IPS DF 4.7 (cell line): ENCODE data around the gene EHBP1.

ENCODE experiments used
- DNase-seq: peaks from one replicate; pipeline ENCODE4 v3.0.0-alpha.2; 2013; ENCODE audit warnings: low spot score; ENCODE audit errors: extremely low read depth

EHBP1 gene

DNA sequence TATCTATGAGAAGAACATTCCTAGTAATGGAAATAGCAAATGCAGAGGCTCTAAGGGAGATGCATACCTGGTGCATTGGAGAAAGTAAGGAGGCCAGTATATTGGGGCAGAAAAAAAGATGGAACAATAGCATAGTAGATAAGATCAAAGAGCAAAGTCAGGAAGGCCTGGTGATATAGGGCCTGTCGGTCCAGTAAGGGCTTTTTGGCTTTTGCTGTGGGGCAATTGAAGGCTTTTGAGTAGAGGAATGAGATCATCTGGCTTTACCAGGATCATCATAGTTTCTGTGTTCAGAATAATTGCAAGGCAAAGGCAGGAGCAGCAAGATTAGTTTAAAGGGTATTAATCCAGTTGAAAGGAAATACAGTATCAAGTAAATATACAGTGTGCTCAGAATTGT, 111.8 kb downstream of the EHBP1 start:
- no peak for DNase-seq

DNA sequence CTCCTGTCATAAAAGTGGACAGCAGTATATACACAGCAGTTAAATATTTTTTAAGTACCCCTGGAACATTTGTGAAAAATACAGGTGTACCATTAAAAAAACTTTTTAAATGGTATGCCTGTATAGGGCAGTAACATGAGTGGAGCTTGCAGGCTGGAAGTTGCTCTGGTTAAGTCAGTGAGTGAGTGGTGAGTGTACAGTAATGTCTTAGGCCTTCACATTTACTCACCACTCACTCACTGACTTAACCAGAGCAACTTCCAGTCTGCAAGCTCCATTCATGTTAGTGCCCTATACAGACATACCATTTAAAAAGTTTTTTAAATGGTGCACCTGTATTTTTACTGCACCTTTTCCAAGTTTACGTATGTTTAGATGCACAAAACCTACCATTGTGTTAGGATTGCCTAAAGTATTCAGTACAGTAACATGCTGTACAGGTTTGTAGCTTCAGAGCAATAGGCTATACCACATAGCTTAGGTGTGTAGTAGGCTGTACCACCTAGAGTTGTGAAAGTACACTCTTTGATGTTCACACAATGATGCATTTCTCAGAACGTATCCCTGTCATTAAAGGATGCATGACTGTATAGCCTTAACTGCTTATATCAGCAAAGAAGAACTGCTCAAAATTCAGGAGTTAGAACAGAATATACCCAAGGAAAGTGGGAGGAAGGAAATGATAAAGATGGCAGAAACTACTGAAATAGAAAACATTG, 112.6 kb downstream of the EHBP1 start:
- no peak for DNase-seq

DNA sequence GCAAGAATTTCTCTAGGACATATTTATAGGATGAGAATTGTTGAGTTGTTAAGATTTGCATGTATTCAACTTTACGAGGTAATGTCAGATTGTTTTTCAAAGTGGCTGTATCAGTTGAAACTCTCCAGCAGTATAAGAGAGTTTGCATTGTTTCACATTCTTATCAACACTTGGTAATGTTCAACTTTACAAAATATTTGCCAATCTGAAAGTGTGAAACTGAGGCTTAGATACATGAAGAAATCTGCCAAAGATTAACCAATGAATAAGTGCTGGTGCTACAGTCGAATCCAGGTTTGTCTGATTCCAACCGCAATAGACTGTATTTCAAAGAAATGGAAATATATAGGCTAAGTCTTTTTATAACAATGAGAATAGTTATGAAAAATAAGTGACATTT, 117.0 kb downstream of the EHBP1 start:
- no peak for DNase-seq

DNA sequence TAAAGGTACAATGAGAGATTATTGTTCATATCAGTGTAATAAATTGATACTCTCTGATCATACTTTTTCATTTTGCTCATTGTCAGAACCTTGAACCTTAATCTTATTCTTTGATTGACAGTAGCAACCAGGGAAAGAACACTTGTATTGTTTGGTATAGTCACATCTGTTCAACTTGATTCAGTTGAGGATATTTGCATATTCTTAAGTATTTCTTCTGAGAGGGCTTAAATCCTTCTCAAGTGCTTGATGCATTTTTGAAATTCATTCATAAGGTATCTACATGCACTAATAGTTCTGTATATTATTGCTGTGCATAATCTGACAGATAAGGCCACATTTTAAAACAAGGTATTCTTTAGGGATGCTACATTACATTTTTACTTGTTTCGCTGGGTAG, 118.9 kb downstream of the EHBP1 start:
- DNase-seq = no peak

DNA sequence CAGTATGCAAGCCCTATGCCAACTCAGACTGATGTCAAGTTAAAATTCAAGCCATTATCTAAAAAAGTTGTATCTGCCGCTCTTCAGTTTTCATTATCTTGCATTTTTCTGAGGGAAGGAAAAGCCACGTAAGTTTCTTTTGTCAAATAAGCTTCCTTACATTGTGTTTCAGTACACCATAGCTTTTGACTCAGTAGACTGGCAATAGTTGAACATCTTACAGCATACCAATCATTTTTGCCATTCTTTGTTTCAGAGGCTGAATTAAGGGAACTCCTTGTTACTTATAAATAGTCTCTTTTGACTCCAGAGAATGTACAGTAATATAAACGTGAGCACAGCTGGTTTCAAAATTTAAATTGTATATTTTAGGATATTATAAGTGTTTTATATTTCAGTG, 120.6 kb downstream of the EHBP1 start:
- no peak for DNase-seq

DNA sequence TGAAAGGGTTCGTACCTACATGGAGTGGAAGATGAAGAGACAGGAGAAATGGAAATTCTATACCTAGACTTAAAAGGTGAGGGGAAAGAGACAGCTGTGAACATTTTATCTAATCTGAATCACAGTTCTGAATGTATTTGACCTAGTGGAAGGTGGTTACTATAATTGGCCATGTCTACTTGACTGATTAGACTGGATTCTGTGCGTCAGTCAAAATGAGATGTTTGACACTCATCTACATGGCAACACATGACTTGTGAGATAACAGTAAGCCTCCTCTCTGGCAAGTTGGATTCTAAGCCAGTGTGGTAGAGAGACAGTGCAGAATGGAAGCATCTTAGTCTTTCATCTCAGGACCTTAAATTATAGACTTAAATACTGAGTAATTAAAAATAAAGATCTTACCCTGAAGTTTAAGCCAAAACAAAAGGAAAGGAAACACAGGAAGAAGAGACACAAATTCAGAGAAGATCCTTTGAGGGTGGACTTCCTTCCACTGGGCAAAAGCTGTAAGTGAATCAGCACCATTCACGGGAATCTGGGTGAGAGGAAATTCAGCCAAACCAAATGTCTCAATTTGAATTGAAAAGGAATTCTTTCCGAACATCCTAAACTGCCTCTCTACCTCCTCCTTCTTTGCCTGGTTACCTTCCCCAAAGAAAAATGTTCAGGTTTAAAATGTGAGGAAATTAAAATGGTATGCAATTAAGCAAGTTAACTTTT, 121.6 kb downstream of the EHBP1 start:
- no peak for DNase-seq

DNA sequence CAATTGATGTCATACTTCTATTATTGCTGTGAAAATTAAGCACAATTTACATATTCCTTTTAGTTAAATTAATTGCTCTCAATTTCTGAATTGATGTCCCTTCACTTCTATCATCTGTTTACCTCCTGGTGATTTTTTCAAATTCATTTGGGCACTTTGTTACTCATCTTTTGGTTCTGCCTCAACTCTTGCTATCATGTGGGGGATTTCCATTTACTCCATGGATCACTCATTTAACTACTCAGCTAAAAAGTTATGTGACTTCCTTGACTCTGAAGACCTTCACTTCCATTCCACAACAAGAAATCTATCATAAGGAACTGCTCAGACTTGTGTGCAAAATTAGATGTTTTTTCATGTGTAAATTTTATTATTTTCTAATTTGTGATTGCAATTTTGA, 126.2 kb downstream of the EHBP1 start:
- no peak for DNase-seq

DNA sequence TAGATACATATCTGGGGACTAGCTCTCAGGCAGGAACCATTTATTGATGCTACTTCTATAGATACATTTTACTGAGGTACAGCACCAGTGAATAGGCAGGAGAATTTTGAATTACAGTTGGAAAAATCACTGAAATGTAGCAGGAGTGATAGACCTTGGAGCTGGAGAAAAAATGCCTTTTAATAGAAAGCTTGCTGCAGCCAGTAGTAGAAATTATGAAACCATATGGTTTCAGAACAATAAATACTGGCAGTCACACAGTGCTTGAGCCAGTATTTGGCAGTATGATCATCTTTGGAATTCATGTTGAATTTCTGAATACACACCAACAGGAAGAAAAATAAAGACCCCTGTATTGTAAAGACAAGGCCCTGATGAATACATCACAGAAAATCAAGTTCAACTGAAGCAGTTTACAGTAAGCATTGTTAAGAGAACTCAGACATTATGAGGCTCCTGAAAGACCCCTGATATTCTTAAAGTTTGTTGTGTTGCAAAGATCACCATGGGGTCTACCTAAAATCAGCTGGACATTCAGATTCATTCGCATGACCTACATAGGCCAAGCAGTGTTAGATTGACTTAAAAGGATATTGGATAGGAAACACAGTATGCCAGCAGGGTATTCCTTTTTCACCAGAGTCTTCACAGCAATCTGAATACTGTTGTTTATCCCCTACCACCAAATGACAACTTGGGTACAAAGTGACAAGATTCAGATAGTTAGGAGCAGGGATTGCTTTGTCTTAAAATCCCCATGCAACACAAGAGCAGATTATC, 139.0 kb downstream of the EHBP1 start:
- DNase-seq = no peak

DNA sequence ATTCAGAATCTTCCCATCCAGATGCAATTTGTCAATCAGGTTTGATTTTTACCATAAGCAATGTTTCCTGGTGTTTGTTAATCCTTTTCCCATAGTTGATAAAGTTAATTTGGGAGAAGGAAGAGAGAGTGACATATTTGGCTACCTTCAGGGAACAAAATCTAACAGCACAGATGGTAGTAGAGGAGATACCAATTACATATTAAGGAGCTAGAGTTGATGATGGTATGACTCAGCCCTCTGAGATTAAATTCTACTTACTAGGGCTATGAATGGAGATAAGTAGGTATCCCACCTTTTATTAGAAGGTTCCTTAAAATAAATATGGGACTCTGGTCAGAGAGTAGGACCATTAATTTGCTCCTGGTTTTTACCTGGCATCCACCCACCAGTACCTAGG, 139.7 kb downstream of the EHBP1 start:
- no peak for DNase-seq

DNA sequence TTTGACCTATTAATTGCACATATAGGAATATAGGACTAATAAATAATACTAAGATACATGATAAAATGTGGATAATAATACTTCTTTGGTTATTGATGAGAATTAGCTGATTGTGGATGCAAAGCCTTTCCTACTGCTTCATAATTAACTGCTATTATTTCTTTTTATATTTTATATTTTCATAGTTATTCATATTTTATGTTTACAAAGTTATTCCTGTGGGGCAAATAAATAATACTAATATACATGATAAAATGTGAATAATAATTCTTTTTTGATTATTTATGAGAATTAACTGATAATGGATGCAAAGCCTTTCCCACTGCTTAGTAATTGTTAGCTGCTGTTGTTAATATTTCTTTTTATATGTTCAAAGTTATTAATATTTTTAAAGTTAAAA, 146.7 kb downstream of the EHBP1 start:
- no peak for DNase-seq

DNA sequence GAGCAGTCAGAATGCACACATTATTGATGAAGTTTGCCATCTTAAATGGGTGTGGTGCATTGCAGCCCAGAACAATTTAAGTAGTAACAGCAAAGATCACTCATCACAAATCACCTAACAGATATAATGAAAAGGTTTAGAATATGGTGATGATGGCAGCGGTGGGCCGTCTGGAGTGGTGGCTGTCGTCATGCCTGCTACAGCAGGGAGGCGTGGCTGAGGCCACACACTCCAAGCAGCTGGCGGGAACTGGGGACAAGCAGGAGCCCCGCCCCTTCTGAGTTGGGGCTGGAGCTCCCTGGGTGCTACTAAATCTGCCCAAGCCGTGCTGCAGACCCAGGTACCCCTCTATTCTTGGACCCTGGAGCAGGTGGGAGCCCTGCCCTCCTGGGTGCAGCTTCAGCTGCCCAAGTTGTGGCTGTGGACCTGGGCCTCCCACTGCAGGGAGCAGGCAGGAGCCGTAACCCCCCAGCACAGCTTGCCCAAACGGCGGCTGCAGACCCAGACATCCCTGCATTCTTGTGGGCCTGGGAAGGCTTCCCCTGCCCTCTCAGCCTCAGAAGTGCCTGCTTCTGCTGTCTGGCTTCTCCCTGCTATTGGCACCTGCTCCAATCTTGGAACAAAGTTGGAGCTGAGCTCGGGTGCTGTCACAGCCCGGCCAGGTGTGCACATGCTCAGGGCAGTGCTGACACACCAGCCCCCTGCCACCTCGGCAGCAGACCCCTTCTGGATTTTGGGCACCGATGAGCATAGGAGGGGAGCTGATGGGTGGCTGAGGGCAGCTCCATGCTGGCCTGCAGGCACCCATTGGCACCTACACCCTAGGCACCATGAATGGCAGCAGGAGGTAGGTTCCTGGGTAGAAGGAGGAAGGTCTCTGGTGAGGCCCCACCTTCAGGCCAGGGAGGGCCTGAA, 149.3 kb downstream of the EHBP1 start:
- DNase-seq = no peak

DNA sequence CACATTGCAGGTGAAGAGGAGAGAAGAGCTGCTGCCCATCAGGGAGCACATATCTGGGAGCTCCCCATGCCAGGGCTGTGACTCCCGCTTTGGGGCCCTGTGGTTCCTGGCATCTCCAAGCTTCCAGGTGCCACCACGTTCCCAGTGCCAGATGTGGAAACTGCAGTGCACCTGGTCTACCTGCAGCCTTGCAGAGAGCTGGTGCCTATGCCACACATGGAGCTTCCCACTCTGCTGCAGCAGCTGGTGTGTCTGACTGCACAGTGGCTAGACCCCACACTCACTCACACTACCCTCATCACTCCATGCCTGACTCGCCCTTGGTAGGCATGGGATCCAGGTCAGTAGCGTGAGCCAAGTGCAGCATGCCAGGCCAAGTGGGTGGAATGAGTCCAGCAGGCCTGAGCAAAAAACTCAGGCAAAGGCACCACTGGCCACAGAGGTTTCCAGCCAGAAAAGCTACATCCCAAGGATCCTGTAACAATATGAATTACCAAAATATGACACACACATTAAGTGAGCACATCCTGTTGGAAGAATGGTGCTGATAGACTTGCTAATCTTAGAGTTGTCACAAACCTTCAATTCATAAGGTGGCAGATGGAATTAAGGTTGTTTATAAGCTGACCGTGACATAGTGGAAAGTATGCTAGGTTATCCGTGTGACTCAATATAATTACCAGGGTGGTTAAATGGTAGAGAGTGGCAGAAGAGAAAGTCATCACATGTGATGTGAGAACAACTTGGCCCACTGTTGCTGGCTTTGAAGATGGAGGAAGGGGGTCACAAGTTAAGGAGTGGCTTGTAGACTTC, 150.9 kb downstream of the EHBP1 start:
- no peak for DNase-seq

DNA sequence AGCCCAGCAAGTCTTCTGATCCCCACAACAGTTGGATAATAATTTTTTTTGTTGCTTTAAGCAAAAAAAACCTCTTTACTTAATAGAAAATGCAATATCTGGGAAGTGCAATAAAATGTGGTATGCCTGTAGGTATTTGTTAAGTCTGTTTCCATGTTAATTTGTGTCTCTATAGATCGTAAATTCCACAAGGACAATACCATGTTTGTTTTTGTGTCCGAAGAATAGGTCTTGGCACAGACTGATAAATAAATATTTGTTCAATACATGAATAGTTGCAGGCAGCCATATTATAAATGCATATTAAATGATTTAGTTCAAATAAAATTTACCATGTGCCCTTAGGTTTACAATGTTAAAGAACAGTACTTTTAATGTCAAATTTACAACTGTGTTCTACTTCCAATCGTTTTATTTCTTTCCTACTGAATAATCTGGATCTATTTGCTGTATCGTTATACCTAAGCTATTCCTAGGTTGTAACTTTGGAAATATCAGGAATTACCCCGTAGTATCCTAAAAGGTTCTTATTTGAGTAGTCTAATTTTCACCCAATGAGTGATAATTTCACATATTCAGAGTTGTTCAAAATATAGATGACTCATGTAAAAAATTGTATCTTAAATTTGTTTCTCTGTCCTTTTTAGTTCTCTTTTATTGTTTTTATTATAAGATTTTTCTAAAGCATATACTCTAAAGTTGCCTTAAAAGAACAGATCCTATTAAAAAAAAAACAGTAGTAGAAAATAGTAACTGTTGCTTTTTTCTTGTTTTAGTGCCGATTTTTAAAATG, 151.8 kb downstream of the EHBP1 start:
- DNase-seq = no peak

DNA sequence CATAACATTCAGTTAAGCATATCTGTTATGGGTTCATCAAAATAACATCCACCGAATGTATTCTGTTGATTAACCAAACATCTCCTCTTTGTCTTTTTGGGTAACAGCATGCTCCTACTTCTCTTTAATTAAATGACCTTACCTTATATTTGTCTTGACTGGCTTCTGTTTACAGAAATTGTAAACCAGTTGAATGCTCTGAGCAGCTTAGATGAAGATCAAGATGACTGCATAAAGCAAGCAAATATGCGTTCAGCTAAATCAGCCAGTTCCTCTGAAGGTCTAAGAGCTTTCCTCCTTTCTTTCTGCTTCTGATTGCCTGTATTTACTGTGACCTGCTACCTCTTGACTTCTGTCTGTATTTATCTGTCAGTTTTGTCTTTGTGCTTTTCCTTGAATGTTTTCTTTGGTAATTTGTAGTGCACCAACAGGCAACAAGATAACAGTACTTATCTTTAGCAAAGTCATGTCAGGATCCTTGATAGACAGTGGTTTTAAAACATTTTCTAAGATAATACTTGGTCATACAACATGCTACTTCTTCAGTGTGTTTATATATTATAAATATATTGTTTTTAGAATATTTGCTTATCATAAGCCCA, 152.8 kb downstream of the EHBP1 start:
- DNase-seq = no peak

DNA sequence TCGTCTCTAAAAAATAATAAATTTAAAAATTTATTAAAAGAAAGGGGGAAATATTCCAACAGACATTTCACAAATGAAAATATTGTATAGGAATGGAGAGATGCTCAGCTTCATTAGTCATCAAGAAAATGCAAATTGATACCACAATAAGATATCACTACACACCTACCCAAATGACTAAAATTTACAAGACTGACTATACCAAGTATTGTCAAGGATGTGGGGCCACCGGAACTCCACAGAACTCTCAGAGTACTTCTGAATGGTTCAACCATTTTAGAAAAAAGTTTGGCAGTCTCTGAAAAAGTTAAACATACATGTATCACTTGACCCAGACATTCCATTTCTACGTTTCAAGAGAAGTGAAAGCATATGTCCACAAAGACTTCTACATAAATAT, 163.4 kb downstream of the EHBP1 start:
- DNase-seq = no peak

DNA sequence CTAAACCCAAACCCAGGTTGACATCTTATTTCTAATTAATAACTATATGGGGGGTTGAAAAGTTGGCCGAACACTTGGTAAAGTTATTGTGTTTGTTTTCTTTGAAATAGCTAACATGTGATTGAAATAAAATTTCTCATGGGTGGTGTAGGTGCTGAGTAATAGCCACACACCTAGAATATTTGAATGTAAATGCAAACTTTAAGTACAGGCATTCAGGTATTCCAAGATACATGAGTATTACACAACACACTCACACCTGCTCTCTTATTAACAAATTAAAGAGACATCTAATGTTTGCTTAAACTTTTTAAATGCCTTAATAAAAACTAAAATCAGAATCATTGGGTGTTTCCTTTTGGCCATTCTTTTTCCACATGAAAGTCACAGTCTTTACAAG, 165.5 kb downstream of the EHBP1 start:
- no peak for DNase-seq

DNA sequence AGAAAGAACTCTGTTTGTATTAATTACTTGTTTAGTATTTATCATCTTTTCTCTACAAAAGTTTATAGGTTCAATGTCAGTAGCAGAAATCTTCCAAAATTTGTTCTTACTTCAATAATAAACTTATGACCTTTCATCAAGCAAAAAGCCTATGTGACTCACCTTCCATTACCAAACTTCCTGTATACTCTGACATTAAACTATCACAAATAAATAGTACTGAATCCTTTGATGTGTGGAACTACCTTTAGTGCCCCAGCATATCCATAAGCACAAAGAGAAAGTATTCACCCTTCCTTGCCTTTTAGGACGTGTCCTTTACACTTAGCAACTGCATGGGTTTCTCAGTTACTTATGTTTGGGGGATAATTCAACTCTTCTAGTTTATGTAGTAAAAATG, 166.0 kb downstream of the EHBP1 start:
- DNase-seq = no peak

DNA sequence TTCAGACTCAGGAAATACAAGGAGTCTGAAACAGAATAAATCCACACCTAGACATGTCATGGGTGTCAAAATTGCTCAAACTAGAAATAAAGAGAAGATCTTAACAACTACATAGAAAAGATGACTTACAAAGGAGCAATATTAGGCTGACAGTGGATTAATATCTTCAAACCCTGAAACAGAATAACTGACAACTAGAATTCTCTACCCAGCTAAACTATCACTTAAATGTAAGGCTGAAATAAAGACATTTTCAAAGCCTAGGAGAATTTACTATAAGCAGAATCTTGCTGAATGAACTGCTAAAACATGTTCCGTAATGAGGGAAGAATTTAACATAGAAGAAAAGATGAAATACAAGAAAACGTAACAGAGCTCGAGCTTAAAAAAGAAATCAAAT, 168.1 kb downstream of the EHBP1 start:
- no peak for DNase-seq

DNA sequence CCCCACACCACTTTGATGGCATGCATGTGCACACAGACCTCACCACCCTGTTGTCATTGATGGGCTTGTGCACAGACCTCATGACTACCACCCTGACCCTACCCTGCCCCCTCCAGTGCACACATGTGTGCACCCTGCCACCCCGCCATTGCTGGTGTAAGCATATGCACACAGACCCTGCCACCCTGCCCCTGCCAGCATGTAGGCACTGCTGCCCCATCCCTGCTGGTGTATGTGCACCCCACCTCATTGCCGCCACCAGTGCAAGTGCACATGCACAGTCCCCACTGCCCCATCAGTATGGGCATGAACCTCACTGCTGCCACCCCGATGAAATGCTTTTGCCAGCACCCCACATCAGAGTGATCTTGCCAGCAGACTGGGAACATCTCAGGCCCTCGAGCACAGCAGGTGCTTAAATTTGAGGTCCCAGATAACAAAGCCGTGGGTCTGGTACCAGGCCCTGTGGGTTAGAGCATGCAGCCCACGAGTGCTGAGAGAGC, 169.4 kb downstream of the EHBP1 start:
- no peak for DNase-seq
